Heart right ventricle (tissue), 16 donors: ENCODE results near the gene C1orf53. TPM values are rescaled to one million over a fixed set of nuclear protein-coding genes. Genes with fewer than 3 reads are reported as not detected.

Experiments
- ATAC-seq, 8 donors: fragments of 200-7000 bp; cut with Tn5 transposase; one replicate each; pipeline ENCODE4 v1.9.1; 2020; ENCODE audit warnings: mild to moderate bottlenecking in 8 of 8, moderate library complexity in 8 of 8, moderate number of reproducible peaks in 1 of 8
- DNase-seq, 2 donors: peaks; one replicate each; pipeline ENCODE4 v3.0.0-alpha.2; 2020
- H3K27ac ChIP-seq, 10 donors: fragments of 200-600 bp; sonication (generic) in 2 of 10; one replicate each; pipeline versions ENCODE4 v1.5.0 to v1.8.0; 2020 to 2022; ENCODE audit warnings: mild to moderate bottlenecking in 3 of 10
- H3K27me3 ChIP-seq, 7 donors: fragments of 200-600 bp; one replicate each; pipeline ENCODE4 v1.8.0; 2021 to 2022; ENCODE audit warnings: mild to moderate bottlenecking in 2 of 7
- H3K36me3 ChIP-seq, 9 donors: fragments of 200-600 bp; sonication (generic) in 1 of 9; one replicate each; pipeline versions ENCODE4 v1.5.0 to v1.8.0; 2020 to 2022; ENCODE audit warnings: mild to moderate bottlenecking in 2 of 9
- H3K4me1 ChIP-seq, 9 donors: fragments of 200-600 bp; sonication (generic) in 1 of 9; one replicate each; pipeline versions ENCODE4 v1.5.0 to v1.8.0; 2020 to 2022; ENCODE audit warnings: mild to moderate bottlenecking in 4 of 9
- H3K4me3 ChIP-seq, 10 donors: fragments of 200-600 bp; sonication (generic) in 2 of 10; one replicate each; pipeline versions ENCODE4 v1.5.0 to v1.8.0; 2020 to 2022; ENCODE audit warnings: mild to moderate bottlenecking in 7 of 10, moderate library complexity in 2 of 10
- H3K9me3 ChIP-seq, 11 donors: fragments of 200-600 bp in 10 of 11; sonication (generic) in 2 of 11; one replicate each; pipeline versions ENCODE4 v1.5.0 to v1.8.0; 2013 to 2022; ENCODE audit warnings: mild to moderate bottlenecking in 2 of 11, control low read depth in 1 of 11, moderate library complexity in 1 of 11
- WGBS, 2 donors: extraction: QIAGEN DNeasy Blood & Tissue Kit; methylation state at CpG; one replicate each; pipeline ENCODE4 v1.1.7; 2013; ENCODE audit warnings: inconsistent platforms in 1 of 2; 5-methylcytosine and 5-hydroxymethylcytosine counted together
- intact Hi-C, 10 donors: fragments of 100-400 bp; cut with DNase I; formaldehyde crosslinking; loops; one replicate each; pipeline versions ENCODE4 v1.11.1 to v1.14.2; 2022
- polyA plus RNA-seq, 2 donors: library from polyadenylated mRNA; stranded (reverse); fragments of 200-250 nt; gene quantifications; one replicate each; pipeline ENCODE4 v1.2.3, GENCODE V29; 2013
- total RNA-seq, 10 donors: library from RNA; stranded (reverse); fragmentation: NEBNext Ultra II Directional in 3 of 10; extraction: Animal tissue kit (Norgen Biotek cat#: 25700) in 3 of 10; gene quantifications; one replicate each; pipeline versions ENCODE4 v1.2.1 to v1.2.4, GENCODE V29; 2021 to 2023
- TF ChIP-seq, protein P1 (sequence below), 9 donors: fragments of 200-600 bp; sonication (generic) in 2 of 9; IDR thresholded peaks; one replicate each; pipeline versions ENCODE4 v1.5.0 to v1.8.0; 2021 to 2022; ENCODE audit warnings: antibody characterized with exemption in 9 of 9, mild to moderate bottlenecking in 5 of 9, moderate library complexity in 1 of 9
- donor health status: Arrhythmogenic right ventricular cardiomyopathy.
- donor health status: ischemic (EF 13 %, LVEDD 7.1; RV severe dilation, severe dysfunction).
- donor health status: healthy with polysubstance abuse.
- donor health status: DM: no; HTN: yes; CAD: no.
- donor health status: DM: no; HTN: no; CAD: no.
- donor health status: ischemic (EF 25% LVEDD 6.9; RV normal size, moderate dysfunction).
- donor health status: ischemic (EF 25% LVEDD 5.7; RV mildly dilated, moderate dysfunction).
- donor health status: healthy.
- donor health status: DM: yes; HTN: yes; CAD: no.
- donor health status: Ischemic cardiomyopathy.
- donor health status: ischemic (EF 35%, LVEDD 5.7; RV mildly dilated, moderate dysfunction).
- donor health status: nonischemic (EF 11% LVEDD 7.7; RV severe dilation, severe dysfunction).
- donor health status: DM: yes; HTN: yes; CAD: no.
- donor health status: PGD.
- donor health status: ischemic (EF 29% LVEDD 5.4; RV normal size, mild dysfunction).
- donor health status: nonischemic (EF 23%, LVEDD 6.1; RV moderate dilation, normal function).

The C1orf53 gene
- total and polyA plus RNA-seq, 12 donors = 2.9 to 10.7 (median 5.9) TPM

GRCh38 chr1:197890936-197891335 lies 11.5 kb upstream of the C1orf53 start:
- ATAC-seq (no peak), DNase-seq (no peak)
- intact Hi-C loops = no loop called here
- H3K27ac ChIP-seq = no peak overlapping the region
- H3K36me3 ChIP-seq = no peaks in the 10 kb centered on the region
- 84% methylated on average over 2 of the region's 2 CpGs for WGBS, 2 donors
- H3K27me3 ChIP-seq = peaks cover 0 to 69% (median 42%) of the 10 kb centered on the region in 7 donors
- H3K4me1 ChIP-seq = no peaks in the 10 kb centered on the region
- H3K4me3 ChIP-seq = no peak overlapping the region
- no peaks in the 10 kb centered on the region for H3K9me3 ChIP-seq
- TF ChIP-seq, protein P1, sequence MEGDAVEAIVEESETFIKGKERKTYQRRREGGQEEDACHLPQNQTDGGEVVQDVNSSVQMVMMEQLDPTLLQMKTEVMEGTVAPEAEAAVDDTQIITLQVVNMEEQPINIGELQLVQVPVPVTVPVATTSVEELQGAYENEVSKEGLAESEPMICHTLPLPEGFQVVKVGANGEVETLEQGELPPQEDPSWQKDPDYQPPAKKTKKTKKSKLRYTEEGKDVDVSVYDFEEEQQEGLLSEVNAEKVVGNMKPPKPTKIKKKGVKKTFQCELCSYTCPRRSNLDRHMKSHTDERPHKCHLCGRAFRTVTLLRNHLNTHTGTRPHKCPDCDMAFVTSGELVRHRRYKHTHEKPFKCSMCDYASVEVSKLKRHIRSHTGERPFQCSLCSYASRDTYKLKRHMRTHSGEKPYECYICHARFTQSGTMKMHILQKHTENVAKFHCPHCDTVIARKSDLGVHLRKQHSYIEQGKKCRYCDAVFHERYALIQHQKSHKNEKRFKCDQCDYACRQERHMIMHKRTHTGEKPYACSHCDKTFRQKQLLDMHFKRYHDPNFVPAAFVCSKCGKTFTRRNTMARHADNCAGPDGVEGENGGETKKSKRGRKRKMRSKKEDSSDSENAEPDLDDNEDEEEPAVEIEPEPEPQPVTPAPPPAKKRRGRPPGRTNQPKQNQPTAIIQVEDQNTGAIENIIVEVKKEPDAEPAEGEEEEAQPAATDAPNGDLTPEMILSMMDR (IDR thresholded peaks at IDR 0.05) = no peak

GRCh38 chr1:197892684-197893083 lies 9.7 kb upstream of the C1orf53 start:
- Histone ChIP-seq H3K4me3 (no peak overlapping the region), H3K27me3 (peaks cover 0 to 83% (median 46%) of the 10 kb centered on the region in 7 donors), H3K36me3 (no peaks in the 10 kb centered on the region), H3K9me3 (no peaks in the 10 kb centered on the region), H3K4me1 (no peaks in the 10 kb centered on the region), H3K27ac (no peak overlapping the region)
- DNase-seq (no peak), ATAC-seq (no peak)
- TF ChIP-seq, protein P1 (IDR thresholded peaks at IDR 0.05) = no peak
- intact Hi-C loops = no loop called here

DNA sequence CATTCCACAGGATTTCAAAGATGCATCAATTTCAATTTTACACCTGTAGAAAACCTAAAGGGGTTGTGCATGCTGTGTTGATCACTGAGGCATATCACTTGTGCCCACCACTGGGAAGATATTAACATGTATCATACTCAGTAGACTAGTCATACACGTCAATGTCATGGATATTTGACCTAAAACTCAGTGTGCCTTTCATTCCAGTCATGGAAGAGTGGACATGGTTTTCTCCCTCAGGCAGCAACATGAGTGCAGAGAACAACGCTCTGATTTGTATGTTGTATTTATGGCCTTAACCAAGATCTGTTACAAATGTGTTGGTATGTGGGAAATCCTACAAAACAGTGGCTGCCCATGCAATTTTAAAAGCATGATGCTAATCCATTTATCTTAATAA lies 6.1 kb upstream of the C1orf53 start:
- ATAC-seq (no peak), DNase-seq (no peak)
- TF ChIP-seq, protein P1 (IDR thresholded peaks at IDR 0.05) = no peak
- Histone ChIP-seq H3K27ac (no peak overlapping the region), H3K4me3 (no peak overlapping the region), H3K9me3 (no peaks in the 10 kb centered on the region), H3K36me3 (no peaks in the 10 kb centered on the region), H3K27me3 (peaks cover 0 to 69% (median 26%) of the 10 kb centered on the region in 7 donors), H3K4me1 (no peaks in the 10 kb centered on the region)
- intact Hi-C loops = no loop called here
- 86 to 88% methylated on average over 2 of the region's 2 CpGs for WGBS, 2 donors

- TF ChIP-seq, protein P1 (IDR thresholded peaks at IDR 0.05) = no peak
- H3K27me3 ChIP-seq = peaks cover 0 to 57% (median 23%) of the 10 kb centered on the region in 7 donors
- WGBS, 2 donors = 96 to 98% methylated on average over 1 of the region's 1 CpG
- ATAC-seq (no peak), DNase-seq (no peak)
- no peak overlapping the region for H3K4me3 ChIP-seq
- H3K36me3 ChIP-seq = no peaks in the 10 kb centered on the region
- intact Hi-C loops = no loop called here
- H3K9me3 ChIP-seq = no peaks in the 10 kb centered on the region
- peaks cover 0 to 15% (median 7%) of the 10 kb centered on the region in 9 donors for H3K4me1 ChIP-seq
- no peak overlapping the region for H3K27ac ChIP-seq
These were observed 3.4 kb upstream of the C1orf53 start for GRCh38 chr1:197899037-197899436.
